NB4 (cell line): ENCODE data around the gene SVIP.

Experiments used
- DNase-seq: peaks from one replicate; pipeline ENCODE4 v3.0.0; 2010; ENCODE audit warnings: low read depth
- H3K4me3 ChIP-seq: one replicate; pipeline ENCODE4 v1.5.1; 2011; ENCODE audit warnings: mild to moderate bottlenecking, low read depth, low read length, moderate library complexity
- MYC ChIP-seq: IDR thresholded peaks from 2 replicates; pipeline ENCODE4 v1.6.1; 2011; ENCODE audit warnings: low read depth, low read length
- POLR2A ChIP-seq: IDR thresholded peaks from 2 replicates; pipeline ENCODE4 v1.6.1; 2011; ENCODE audit warnings: mild to moderate bottlenecking; ENCODE audit not compliant: insufficient read length; ENCODE audit errors: extremely low read depth
- TF ChIP-seq, protein P1 (sequence below): IDR thresholded peaks from one replicate; pipeline ENCODE4 v1.5.1; 2012; ENCODE audit warnings: low read depth, low read length
- TF ChIP-seq, protein P2 (sequence below): IDR thresholded peaks from 2 replicates; pipeline ENCODE4 v1.6.1; 2011; ENCODE audit warnings: low read depth, low read length

SVIP gene

DNA sequence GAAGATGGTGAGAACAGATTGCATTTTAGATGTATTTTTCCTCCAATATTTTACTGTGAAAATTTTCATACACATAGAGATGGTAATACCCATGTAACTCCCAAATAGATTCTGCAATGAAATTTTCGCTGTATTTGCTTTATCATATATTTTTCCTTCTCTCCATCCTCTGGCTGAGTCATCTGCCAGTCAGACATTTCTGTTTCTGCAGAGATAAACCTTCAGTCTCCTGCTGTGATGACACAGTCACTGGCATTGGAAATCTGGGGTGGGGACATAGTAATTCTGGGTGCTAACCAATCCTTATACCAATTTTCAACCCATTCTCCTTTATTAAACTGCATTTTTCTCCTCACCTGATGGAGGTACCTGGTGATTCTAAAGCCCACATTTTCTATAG, 33.7 kb downstream of the SVIP start:
- H3K4me3 ChIP-seq: no peak overlapping the region
- DNase-seq: no peak
- TF ChIP-seq, protein P1, sequence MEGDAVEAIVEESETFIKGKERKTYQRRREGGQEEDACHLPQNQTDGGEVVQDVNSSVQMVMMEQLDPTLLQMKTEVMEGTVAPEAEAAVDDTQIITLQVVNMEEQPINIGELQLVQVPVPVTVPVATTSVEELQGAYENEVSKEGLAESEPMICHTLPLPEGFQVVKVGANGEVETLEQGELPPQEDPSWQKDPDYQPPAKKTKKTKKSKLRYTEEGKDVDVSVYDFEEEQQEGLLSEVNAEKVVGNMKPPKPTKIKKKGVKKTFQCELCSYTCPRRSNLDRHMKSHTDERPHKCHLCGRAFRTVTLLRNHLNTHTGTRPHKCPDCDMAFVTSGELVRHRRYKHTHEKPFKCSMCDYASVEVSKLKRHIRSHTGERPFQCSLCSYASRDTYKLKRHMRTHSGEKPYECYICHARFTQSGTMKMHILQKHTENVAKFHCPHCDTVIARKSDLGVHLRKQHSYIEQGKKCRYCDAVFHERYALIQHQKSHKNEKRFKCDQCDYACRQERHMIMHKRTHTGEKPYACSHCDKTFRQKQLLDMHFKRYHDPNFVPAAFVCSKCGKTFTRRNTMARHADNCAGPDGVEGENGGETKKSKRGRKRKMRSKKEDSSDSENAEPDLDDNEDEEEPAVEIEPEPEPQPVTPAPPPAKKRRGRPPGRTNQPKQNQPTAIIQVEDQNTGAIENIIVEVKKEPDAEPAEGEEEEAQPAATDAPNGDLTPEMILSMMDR: no peak
- TF ChIP-seq, protein P2, sequence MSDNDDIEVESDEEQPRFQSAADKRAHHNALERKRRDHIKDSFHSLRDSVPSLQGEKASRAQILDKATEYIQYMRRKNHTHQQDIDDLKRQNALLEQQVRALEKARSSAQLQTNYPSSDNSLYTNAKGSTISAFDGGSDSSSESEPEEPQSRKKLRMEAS: no peak
- TF ChIP-seq POLR2A (no peak), MYC (no peak)

DNA sequence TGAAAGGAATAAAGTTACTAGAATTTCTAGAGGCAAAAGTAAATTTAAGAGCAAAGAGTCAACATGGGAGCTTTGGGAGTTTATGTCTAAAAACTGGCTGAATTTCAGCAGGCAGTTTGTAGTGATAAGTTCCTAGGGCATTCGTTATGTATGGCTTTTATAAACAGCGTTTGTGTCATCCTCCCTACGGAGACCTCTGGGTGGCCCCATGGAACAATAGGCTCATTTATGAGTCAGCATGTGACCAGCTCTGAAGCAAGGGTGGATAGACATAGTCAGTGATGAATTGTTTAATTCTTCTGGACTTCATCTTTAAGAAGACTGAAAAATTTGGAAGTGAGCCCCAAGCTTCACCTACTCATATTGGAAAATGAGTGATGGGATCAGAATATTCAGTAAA, 37.1 kb downstream of the SVIP start:
- no peak overlapping the region for H3K4me3 ChIP-seq
- TF ChIP-seq MYC (no peak), POLR2A (no peak)
- TF ChIP-seq, protein P1: no peak
- TF ChIP-seq, protein P2: no peak
- peak; percentile 25 for DNase-seq

DNA sequence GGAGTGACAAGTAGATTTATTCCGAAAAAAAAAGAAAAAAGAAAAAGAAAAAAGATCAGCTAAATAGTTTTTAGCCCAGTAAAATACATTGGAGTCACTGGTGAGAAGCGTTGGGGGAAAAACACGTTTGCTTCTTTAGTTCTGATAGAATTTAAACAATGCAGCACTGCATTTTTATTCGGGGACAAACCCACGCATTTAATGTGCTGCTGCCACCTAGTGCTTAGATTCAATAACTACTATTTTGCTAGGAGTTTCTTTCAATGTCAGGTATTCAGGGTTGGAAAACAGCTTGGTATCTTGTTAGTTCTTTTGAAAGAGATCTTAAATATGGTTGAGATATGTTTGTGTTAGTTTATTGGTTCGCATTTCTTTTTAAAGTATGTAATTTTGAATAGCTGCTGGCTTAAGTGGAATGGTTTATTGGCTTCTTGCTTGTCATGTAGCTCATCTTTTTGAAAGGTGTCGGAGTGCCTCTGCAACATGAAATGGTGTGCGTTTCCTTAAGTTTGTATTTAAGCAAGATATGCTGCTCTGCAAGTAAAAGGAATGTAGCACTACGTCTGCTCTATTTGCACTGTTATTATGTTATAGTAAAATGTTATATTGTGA, 41.9 kb downstream of the SVIP start:
- no peak overlapping the region for H3K4me3 ChIP-seq
- TF ChIP-seq, protein P1: peak; percentile 39
- TF ChIP-seq, protein P2: no peak
- peak; percentile 36 for DNase-seq

DNA sequence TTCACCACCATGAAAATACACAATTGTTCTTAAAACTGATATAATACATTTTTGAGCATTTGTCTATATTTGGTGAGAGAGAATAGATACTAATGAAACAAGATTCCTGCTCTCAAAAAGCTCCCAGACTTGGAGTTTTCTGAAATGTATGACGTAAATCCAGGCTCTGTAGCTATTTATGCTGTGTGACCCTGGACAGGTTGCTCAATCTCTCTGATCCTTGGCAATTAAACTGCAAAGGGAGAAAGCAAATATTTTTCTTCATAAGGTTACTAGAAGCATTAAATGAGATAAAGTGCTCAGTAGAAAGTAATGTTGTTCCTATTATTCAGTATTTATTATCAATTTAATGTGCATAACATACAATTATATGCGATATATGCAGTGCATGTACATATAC, 42.5 kb downstream of the SVIP start:
- DNase-seq: no peak
- no peak overlapping the region for H3K4me3 ChIP-seq
- TF ChIP-seq POLR2A: no peak
- TF ChIP-seq, protein P2: no peak
- TF ChIP-seq, protein P1: no peak
- TF ChIP-seq MYC: no peak

DNA sequence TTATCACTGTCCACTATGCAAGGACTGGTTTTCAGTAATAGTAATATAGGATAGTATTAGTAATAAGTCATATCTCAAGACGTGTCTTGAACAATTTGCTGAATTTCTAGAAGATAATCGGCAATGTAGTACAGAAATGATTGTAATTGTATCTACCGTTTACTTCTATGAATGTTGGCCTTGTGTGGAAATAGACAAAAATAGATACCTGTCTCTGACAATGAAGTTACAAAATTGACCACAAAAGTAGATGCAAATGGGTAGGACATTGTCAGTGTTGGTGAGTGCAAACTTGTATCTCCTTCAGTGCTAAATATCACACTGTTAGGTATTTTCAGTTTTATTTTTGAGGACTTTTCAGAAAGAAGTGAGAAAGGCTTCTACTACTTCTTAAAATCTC, 43.1 kb downstream of the SVIP start:
- no peak for DNase-seq
- H3K4me3 ChIP-seq: no peak overlapping the region
- TF ChIP-seq, protein P1: no peak
- TF ChIP-seq, protein P2: no peak
- TF ChIP-seq MYC (no peak), POLR2A (no peak)
